Stimulated activated CD8-positive, alpha-beta memory T cell treated with anti-CD3 and anti-CD28 coated beads, Interleukin-15, amount 100 ng/mL, for 4 hours (primary cell): Measurements from ENCODE around the gene ARID1B.

ENCODE experiments used
- DNase-seq, 2 donors: peaks; one replicate each; pipeline ENCODE4 v3.0.0-alpha.2; 2020; ENCODE audit warnings: low read depth in 2 of 2

ARID1B gene

GRCh38 chr6:157073596-157073995 lies 296.4 kb downstream of the ARID1B start:
- DNase-seq = no peak

- no peak for DNase-seq
These were observed 297.8 kb downstream of the ARID1B start for GRCh38 chr6:157074969-157075368.

- no peak for DNase-seq
These were observed 298.6 kb downstream of the ARID1B start for GRCh38 chr6:157075549-157076450.

- DNase-seq = no peak
These were observed 299.3 kb downstream of the ARID1B start for GRCh38 chr6:157076451-157076822.

- no peak for DNase-seq
These were observed 300.1 kb downstream of the ARID1B start for GRCh38 chr6:157077251-157077650.

GRCh38 chr6:157078326-157078725 lies 301.1 kb downstream of the ARID1B start:
- DNase-seq = no peak

- no peak for DNase-seq
These were observed 302.1 kb downstream of the ARID1B start for GRCh38 chr6:157079277-157079676.

GRCh38 chr6:157079771-157080170 lies 302.6 kb downstream of the ARID1B start:
- DNase-seq = no peak

- DNase-seq = no peak
These were observed 303.8 kb downstream of the ARID1B start for GRCh38 chr6:157080986-157081391.

GRCh38 chr6:157083343-157083742 lies 306.2 kb downstream of the ARID1B start:
- no peak for DNase-seq

GRCh38 chr6:157086632-157087031 lies 309.5 kb downstream of the ARID1B start:
- no peak for DNase-seq

- DNase-seq = no peak
These were observed 310.8 kb downstream of the ARID1B start for GRCh38 chr6:157087974-157088373.

GRCh38 chr6:157088841-157089240 lies 311.7 kb downstream of the ARID1B start:
- DNase-seq = no peak

- no peak for DNase-seq
These were observed 312.1 kb downstream of the ARID1B start for GRCh38 chr6:157089258-157089657.

- no peak for DNase-seq
These were observed 312.7 kb downstream of the ARID1B start for GRCh38 chr6:157089851-157090250.

GRCh38 chr6:157090736-157091135 lies 313.6 kb downstream of the ARID1B start:
- no peak for DNase-seq

GRCh38 chr6:157091243-157091642 lies 314.1 kb downstream of the ARID1B start:
- DNase-seq = no peak

GRCh38 chr6:157091856-157092460 lies 314.8 kb downstream of the ARID1B start:
- no peak for DNase-seq

- DNase-seq = no peak
These were observed 315.6 kb downstream of the ARID1B start for GRCh38 chr6:157092736-157093135.

GRCh38 chr6:157093536-157093935 lies 316.4 kb downstream of the ARID1B start:
- no peak for DNase-seq

- DNase-seq = no peak
These were observed 316.9 kb downstream of the ARID1B start for GRCh38 chr6:157094038-157094437.

- no peak for DNase-seq
These were observed 317.9 kb downstream of the ARID1B start for GRCh38 chr6:157095084-157095483.

GRCh38 chr6:157095569-157095968 lies 318.4 kb downstream of the ARID1B start:
- DNase-seq = no peak
